ENCODE results near the gene LCN15.

The LCN15 gene

DNA sequence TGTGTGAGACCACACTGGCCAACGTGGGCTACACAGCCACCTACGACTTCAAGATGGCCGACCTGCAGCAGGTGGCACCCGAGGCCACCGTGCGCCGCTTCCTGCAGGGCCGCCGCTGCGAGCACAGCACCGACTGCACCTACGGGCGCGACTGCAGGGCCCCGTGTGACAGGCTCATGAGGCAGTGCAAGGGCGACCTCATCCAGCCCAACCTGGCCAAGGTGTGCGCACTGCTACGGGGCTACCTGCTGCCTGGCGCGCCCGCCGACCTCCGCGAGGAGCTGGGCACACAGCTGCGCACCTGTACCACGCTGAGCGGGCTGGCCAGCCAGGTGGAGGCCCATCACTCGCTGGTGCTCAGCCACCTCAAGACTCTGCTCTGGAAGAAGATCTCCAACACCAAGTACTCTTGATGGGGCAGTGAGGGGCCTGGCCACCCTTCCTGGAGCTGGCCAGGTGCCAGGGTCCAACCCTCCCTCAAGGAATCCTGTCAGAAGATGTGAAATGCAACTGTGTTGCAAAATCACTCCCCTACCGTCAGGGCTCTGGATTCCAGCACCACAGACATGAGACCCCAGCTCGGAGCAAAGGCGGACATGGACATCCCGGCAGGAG is 40.8 kb downstream of the LCN15 start:
- H3K36me3 ChIP-seq (ENCODE audit: control insufficient read depth in 2 of 2, insufficient read depth in 1 of 2, low read length in 2 of 2), result peaks cover 0 to 67% of the 10 kb centered on the region in 2 experiments; a peak in 2 of 3 replicates
- ChIA-PET CTCF (interaction anchor here (0.6 to 0.9 kb wide), 3 partner anchors 9 to 55 kb away, joined by 3 to 4 read pairs (median 4); no protein-coding TSS in a partner anchor), POLR2A (interaction anchor here (3.8 kb wide), 1 partner anchor 10 kb away, joined by 25 read pairs; the partner anchor contains the start of gene DIPK1B)
- no peaks in the 10 kb centered on the region; the same call in 1 of the 2 replicates for H3K4me1 ChIP-seq (ENCODE audit: control insufficient read depth, insufficient read depth, low read length)
- H3K9me3 ChIP-seq (ENCODE audit: control insufficient read depth, insufficient read depth, low read depth, low read length), result no peaks in the 10 kb centered on the region
- H3K4me3 ChIP-seq (ENCODE audit: low read depth, low read length), result no peak overlapping the region
- H3K27ac ChIP-seq (ENCODE audit: extremely low read depth, low read depth, low read length), result no peak overlapping the region
- TF ChIP-seq GFI1B (tag by site-specific recombination; IDR thresholded peaks at IDR 0.05) (no peak), ZNF16 (tag by site-specific recombination; IDR thresholded peaks at IDR 0.05; ENCODE audit: low read depth) (no peak), ZNF423 (tag by site-specific recombination; IDR thresholded peaks at IDR 0.05) (0 out of 2 replicates have a peak, but pooled peaks have one; percentile 0), ZNF623 (tag by site-specific recombination; IDR thresholded peaks at IDR 0.05) (no peak), ZNF555 (tag by site-specific recombination; conservative IDR thresholded peaks at IDR 0.05) (no peak), ZBTB1 (tag by site-specific recombination; IDR thresholded peaks at IDR 0.05) (no peak), ZNF37A (tag by site-specific recombination; IDR thresholded peaks at IDR 0.05) (no peak), YY1 (tag by site-specific recombination; IDR thresholded peaks at IDR 0.05) (0 out of 2 replicates have a peak, but pooled peaks have one; percentile 35), ZNF174 (tag by site-specific recombination; IDR thresholded peaks at IDR 0.05) (no peak), ZNF768 (tag by site-specific recombination; IDR thresholded peaks at IDR 0.05) (no peak), ZNF311 (tag by site-specific recombination; IDR thresholded peaks at IDR 0.05; ENCODE audit: borderline replicate concordance) (no peak), MZF1 (tag by site-specific recombination; IDR thresholded peaks at IDR 0.05; ENCODE audit: borderline replicate concordance) (0 out of 2 replicates have a peak, but pooled peaks have one; percentile 11), KLF1 (tag by site-specific recombination; IDR thresholded peaks at IDR 0.05) (no peak), ZNF660 (tag by site-specific recombination; IDR thresholded peaks at IDR 0.05) (no peak), TCF7L2 (IDR thresholded peaks at IDR 0.05; ENCODE audit: borderline replicate concordance, low read depth, low read length) (no peak), ZNF571 (tag by site-specific recombination; IDR thresholded peaks at IDR 0.05) (no peak), ZEB2 (tag by site-specific recombination; IDR thresholded peaks at IDR 0.05) (peak; percentile 35; the same call in 1 of the 2 replicates), KLF9 (tag by site-specific recombination; IDR thresholded peaks at IDR 0.05; ENCODE audit: low read depth) (no peak), ZNF501 (tag by site-specific recombination; IDR thresholded peaks at IDR 0.05) (no peak), ZNF626 (tag by site-specific recombination; IDR thresholded peaks at IDR 0.05) (no peak), ZNF510 (tag by site-specific recombination; IDR thresholded peaks at IDR 0.05; ENCODE audit: insufficient replicate concordance) (no peak), ZIC2 (tag by site-specific recombination; IDR thresholded peaks at IDR 0.05) (no peak; the same call in 1 of the 2 replicates), ZNF214 (tag by site-specific recombination; IDR thresholded peaks at IDR 0.05; ENCODE audit: borderline replicate concordance) (no peak), ZNF23 (tag by site-specific recombination; IDR thresholded peaks at IDR 0.05; ENCODE audit: borderline replicate concordance) (no peak), ZNF76 (tag by site-specific recombination; IDR thresholded peaks at IDR 0.05; ENCODE audit: borderline replicate concordance, low read depth) (no peak)
- TF ChIP-seq, protein P1, sequence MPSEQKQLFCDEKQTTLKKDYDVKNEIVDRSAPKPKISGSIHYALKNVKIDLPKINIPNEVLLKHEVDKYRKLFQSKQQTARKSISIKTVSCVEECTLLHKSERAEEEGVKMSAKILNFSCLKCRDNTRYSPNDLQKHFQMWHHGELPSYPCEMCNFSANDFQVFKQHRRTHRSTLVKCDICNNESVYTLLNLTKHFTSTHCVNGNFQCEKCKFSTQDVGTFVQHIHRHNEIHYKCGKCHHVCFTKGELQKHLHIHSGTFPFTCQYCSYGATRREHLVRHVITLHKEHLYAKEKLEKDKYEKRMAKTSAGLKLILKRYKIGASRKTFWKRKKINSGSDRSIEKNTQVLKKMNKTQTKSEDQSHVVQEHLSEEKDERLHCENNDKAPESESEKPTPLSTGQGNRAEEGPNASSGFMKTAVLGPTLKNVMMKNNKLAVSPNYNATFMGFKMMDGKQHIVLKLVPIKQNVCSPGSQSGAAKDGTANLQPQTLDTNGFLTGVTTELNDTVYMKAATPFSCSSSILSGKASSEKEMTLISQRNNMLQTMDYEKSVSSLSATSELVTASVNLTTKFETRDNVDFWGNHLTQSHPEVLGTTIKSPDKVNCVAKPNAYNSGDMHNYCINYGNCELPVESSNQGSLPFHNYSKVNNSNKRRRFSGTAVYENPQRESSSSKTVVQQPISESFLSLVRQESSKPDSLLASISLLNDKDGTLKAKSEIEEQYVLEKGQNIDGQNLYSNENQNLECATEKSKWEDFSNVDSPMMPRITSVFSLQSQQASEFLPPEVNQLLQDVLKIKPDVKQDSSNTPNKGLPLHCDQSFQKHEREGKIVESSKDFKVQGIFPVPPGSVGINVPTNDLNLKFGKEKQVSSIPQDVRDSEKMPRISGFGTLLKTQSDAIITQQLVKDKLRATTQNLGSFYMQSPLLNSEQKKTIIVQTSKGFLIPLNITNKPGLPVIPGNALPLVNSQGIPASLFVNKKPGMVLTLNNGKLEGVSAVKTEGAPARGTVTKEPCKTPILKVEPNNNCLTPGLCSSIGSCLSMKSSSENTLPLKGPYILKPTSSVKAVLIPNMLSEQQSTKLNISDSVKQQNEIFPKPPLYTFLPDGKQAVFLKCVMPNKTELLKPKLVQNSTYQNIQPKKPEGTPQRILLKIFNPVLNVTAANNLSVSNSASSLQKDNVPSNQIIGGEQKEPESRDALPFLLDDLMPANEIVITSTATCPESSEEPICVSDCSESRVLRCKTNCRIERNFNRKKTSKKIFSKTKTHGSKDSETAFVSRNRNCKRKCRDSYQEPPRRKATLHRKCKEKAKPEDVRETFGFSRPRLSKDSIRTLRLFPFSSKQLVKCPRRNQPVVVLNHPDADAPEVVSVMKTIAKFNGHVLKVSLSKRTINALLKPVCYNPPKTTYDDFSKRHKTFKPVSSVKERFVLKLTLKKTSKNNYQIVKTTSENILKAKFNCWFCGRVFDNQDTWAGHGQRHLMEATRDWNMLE (tag by site-specific recombination; conservative IDR thresholded peaks at IDR 0.05; ENCODE audit: low read depth), result no peak
- TF ChIP-seq, protein P2, sequence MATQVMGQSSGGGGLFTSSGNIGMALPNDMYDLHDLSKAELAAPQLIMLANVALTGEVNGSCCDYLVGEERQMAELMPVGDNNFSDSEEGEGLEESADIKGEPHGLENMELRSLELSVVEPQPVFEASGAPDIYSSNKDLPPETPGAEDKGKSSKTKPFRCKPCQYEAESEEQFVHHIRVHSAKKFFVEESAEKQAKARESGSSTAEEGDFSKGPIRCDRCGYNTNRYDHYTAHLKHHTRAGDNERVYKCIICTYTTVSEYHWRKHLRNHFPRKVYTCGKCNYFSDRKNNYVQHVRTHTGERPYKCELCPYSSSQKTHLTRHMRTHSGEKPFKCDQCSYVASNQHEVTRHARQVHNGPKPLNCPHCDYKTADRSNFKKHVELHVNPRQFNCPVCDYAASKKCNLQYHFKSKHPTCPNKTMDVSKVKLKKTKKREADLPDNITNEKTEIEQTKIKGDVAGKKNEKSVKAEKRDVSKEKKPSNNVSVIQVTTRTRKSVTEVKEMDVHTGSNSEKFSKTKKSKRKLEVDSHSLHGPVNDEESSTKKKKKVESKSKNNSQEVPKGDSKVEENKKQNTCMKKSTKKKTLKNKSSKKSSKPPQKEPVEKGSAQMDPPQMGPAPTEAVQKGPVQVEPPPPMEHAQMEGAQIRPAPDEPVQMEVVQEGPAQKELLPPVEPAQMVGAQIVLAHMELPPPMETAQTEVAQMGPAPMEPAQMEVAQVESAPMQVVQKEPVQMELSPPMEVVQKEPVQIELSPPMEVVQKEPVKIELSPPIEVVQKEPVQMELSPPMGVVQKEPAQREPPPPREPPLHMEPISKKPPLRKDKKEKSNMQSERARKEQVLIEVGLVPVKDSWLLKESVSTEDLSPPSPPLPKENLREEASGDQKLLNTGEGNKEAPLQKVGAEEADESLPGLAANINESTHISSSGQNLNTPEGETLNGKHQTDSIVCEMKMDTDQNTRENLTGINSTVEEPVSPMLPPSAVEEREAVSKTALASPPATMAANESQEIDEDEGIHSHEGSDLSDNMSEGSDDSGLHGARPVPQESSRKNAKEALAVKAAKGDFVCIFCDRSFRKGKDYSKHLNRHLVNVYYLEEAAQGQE (tag by site-specific recombination; IDR thresholded peaks at IDR 0.05), result no peak
- TF ChIP-seq, protein P3, sequence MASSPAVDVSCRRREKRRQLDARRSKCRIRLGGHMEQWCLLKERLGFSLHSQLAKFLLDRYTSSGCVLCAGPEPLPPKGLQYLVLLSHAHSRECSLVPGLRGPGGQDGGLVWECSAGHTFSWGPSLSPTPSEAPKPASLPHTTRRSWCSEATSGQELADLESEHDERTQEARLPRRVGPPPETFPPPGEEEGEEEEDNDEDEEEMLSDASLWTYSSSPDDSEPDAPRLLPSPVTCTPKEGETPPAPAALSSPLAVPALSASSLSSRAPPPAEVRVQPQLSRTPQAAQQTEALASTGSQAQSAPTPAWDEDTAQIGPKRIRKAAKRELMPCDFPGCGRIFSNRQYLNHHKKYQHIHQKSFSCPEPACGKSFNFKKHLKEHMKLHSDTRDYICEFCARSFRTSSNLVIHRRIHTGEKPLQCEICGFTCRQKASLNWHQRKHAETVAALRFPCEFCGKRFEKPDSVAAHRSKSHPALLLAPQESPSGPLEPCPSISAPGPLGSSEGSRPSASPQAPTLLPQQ (tag by site-specific recombination; IDR thresholded peaks at IDR 0.05), result no peak

Data from HEK293 (cell line).